AG08395 (cell line): ENCODE measurements around the gene SCN4A.
"Not testable (repeated sequence)": the region's sequence is repeated elsewhere in the genome, so short reads cannot be mapped to it uniquely, and the experiment has no call there.

Experiments used
- DNase-seq: peaks from one replicate; pipeline ENCODE4 v3.0.0; 2012; ENCODE audit warnings: mixed read lengths, low spot score

SCN4A gene

DNA sequence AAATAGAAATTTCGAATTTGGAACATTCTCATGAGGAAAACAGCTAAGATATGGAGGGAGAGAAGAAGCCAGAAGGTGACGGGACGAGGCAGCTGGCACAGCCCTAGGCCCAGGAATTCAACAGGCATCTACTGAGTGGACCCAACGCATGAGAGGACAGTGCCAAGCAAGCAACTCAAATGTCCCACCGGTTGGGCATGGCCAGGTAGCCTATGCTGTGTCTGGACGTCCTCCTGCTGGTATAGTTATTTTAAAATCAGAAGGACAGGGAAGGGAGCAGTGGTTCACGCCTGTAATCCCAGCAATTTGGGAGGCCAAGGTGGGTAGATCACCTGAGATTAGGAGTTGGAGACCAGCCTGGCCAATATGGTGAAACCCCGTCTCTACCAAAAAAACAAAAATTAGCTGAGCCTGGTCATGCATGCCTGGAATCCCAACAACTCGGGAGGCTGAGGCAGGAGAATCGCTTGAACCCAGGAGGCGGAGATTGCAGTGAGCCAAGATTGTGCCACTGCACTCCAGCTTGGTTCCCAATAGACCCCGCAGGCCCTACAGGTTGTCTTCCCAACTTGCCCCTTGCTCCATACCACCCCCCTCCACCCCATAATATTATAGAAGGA, 56.0 kb downstream of the SCN4A start:
- no peak for DNase-seq

DNA sequence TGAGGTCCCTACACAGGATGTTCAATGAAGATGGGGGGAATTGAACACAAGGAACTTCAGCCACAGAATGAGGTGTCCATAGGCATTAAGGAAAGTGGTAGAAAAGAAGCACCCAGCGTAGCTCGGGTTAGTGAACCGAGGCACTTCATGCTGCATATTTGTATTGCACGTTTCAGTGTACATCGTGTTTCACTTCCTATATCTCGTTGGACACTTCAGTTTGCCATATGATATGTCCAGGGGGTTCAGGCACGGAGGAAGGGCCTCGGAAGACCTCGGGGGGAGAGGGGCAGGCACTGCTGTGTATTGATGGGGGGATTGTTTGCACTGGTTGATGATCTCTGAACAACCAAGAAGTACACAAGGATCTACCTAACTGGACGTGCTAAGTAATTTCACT, 57.0 kb downstream of the SCN4A start:
- not testable (repeated sequence) for DNase-seq

GRCh38 chr17:63914471-63914870, 58.2 kb downstream of the SCN4A start:
- no peak for DNase-seq

GRCh38 chr17:63911657-63912100, 61.0 kb downstream of the SCN4A start:
- DNase-seq = peak; percentile 61

- DNase-seq = no peak
Observed at GRCh38 chr17:63911041-63911635, 61.6 kb downstream of the SCN4A start, which contains the start of gene CSHL1. Gene CSHL1 (minus strand): TSS chr17:63911258. CDS start chr17:63911196, 62 bp downstream.

DNA sequence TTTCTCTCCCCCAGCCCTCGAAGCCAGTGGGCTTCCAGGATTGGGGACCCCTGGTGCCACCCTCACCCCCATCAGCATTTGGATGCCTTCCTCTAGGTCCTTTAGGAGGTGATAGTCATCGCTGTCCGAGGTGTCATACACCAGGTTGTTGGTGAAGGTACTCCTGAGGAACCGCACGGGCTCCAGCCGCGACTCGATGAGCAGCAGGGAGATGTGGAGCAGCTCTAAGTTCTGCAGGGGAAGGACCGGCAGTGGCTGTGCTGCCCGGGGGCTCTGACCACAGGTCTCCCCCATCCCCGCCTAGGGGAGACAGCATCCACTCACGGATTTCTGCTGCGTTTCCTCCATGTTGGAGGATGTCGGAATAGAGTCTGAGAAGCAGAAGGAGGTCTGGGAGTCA, 62.6 kb downstream of the SCN4A start:
- no peak for DNase-seq

GRCh38 chr17:63909586-63909985, 63.1 kb downstream of the SCN4A start:
- not testable (repeated sequence) for DNase-seq

DNA sequence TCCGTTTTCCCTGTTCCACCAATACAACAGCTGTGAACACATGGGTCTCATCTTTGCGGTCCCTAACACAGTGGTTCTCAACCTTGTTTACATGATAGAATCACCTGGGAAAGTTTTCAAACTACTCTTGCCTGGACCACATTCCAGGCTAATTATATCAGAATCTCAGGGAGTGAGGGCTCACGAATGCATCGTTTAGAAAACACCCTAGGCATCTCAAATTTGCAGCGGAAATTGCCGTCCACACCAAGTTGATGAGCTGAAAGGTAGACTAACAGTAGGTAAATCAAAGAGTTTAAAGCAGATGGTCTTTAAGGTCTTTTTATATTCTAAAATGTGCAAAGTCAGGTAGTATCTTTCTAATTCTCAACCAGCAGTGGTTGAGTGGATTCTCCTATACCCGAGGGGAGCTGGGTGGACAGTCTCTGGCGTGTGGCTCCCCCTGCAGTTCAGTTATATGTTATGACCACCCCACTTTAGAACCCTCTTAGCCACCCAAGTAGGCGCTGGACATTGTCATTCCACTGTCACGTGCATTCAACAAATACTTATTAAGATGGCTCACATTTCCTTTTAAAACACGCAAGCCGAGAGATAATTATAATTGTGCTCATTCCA, 65.4 kb downstream of the SCN4A start:
- DNase-seq = not testable (repeated sequence)

DNA sequence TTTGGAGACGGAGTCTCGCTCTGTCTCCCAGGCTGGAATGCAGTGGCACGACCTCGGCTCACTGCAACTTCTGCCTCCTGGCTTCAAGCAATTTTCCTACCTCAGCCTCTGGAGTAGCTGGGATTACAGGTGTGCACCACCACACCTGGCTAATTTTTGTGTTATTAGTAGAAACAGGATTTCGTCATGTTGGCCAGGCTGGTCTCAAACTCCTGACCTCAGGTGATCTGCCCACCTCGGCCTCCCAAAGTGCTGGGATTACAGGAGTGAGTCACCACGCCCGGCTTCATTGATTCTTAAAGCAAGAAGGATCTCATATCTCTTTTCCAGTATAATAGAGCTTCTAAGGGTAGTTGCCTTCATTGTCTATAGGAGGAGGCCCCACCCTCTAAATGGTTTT, 67.9 kb downstream of the SCN4A start:
- DNase-seq = not testable (repeated sequence)

GRCh38 chr17:63903787-63904201, 68.9 kb downstream of the SCN4A start:
- DNase-seq = not testable (repeated sequence)

- DNase-seq = not testable (repeated sequence)
Observed at GRCh38 chr17:63901971-63902370, 70.7 kb downstream of the SCN4A start.

DNA sequence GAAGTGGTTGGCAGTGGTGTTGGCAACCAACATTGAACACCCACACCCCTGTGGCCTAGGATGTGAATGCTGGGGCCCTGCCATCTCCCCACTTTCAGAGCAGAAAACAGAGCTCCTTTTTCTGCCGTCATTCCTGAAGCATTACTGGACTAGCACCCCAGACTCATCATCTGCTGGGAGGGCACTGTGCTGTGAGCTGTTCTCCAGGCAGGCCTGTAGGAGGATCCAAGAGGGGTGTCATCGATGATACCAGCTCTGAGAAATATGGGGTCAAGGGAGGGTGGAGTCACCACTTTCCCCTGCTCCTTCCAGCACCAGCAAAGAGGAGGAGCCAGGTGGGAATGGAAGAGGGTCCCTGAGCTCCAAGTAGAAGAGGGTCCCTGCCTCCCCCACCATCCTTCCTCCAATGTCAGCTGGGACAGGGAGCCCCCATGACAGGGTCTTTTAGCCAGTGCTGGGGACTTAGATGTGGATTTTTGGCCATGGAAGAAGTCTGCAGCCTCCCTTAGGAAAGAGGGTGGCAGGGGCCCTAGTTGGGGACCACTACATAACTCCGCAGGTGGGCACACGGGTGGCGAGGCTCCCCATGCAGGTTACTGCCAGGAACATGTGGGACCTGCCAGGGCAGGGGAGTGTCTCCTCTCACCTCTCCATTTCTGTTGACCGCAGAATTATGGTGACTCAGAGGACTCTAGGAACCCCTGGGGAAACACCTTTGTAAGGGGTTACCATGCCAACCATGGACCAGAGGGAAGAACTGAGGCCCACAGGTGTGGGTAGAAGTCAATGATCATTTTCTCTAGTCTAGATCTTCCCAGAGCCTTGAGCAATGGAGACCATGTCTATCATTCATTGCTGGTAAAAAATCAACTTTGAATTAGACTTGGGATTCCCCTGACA, 73.6 kb downstream of the SCN4A start:
- DNase-seq = not testable (repeated sequence)

DNA sequence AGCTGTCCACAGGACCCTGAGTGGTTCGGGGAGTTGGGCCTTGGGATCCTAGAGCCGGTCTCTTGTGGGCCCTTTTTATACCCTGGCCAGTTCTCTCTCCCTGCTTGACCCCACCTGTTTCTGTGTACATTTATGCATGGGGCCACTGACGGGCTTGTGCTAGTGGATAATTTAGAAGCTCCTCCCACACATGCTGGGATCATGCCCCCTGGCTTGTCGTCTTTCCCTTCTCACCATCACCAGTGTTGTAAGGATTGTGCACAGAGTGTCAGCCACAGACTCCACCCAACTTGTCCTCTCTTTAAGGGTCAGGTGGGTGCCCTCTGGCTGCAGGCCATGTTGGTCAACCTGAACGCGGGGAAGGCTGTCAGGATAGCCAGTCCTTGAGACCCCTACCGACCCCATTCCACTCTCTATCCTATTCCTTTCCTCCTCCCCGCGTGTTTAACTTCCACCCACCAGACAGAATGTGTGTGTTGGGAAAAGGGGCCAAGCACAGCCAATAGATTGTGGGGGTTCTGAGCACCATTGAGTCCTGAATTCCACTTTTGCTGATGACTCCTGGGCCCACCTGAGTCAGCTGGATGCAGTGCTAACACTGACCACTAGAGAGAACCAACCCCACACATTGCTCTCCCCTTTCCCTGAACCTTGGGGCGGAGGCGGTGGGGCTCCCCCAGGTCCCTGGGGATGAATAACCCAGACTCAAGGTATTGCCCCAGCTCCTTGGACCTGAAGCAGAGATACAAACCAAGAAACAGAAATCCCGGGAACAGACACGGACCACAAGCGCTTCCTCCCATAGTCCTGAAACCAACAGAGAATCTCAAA, 76.0 kb downstream of the SCN4A start, which contains the start of gene CSH1:
TSS of gene CSH1 (minus strand) at position 51 of the 831 bp plus-strand sequence. CDS start 63 bp downstream, outside the sequence.
- not testable (repeated sequence) for DNase-seq

- DNase-seq = not testable (repeated sequence)
Observed at GRCh38 chr17:63894821-63895220, 77.9 kb downstream of the SCN4A start.

- not testable (repeated sequence) for DNase-seq
Observed at GRCh38 chr17:63894021-63894420, 78.7 kb downstream of the SCN4A start.

GRCh38 chr17:63892316-63893037, 80.2 kb downstream of the SCN4A start:
- DNase-seq = not testable (repeated sequence)

- not testable (repeated sequence) for DNase-seq
Observed at GRCh38 chr17:63889026-63889848, 83.5 kb downstream of the SCN4A start.
